ENCODE measurements around the gene ZNF775.

The ZNF775 gene

GRCh38 chr7:150359622-150360362 is 19.3 kb upstream of the ZNF775 start:
- no peak for TF ChIP-seq CTCF (IDR thresholded peaks at IDR 0.05)

GRCh38 chr7:150360363-150361058 is 18.6 kb upstream of the ZNF775 start:
- no peak for TF ChIP-seq CTCF (IDR thresholded peaks at IDR 0.05)

- no peak for TF ChIP-seq CTCF (IDR thresholded peaks at IDR 0.05)
Measured at GRCh38 chr7:150361402-150361801, 17.7 kb upstream of the ZNF775 start.

- TF ChIP-seq CTCF (IDR thresholded peaks at IDR 0.05) = no peak
Measured at GRCh38 chr7:150361807-150362621, 17.1 kb upstream of the ZNF775 start.

GRCh38 chr7:150363370-150363769 is 15.8 kb upstream of the ZNF775 start:
- no peak for TF ChIP-seq CTCF (IDR thresholded peaks at IDR 0.05)

GRCh38 chr7:150363872-150364271 is 15.3 kb upstream of the ZNF775 start:
- no peak for TF ChIP-seq CTCF (IDR thresholded peaks at IDR 0.05)

GRCh38 chr7:150365194-150365593 is 13.9 kb upstream of the ZNF775 start:
- TF ChIP-seq CTCF (IDR thresholded peaks at IDR 0.05) = no peak
